ENCODE measurements around the gene POLDIP2.

POLDIP2 gene

GRCh38 chr17:28327709-28328108 lies 29.6 kb downstream of the POLDIP2 start:
- no peak for DNase-seq (ENCODE audit: extremely low read depth, low read depth)
- TF ChIP-seq CTCF (IDR thresholded peaks at IDR 0.05; ENCODE audit: low read depth, low read length, missing control alignments): no peak
- no peak overlapping the region for H3K4me3 ChIP-seq (replicated peaks; ENCODE audit: low read depth, low read length)

- H3K4me3 ChIP-seq (replicated peaks; ENCODE audit: low read depth, low read length): no peak overlapping the region
- DNase-seq (ENCODE audit: extremely low read depth, low read depth): no peak
- TF ChIP-seq CTCF (IDR thresholded peaks at IDR 0.05; ENCODE audit: low read depth, low read length, missing control alignments): no peak
These were observed 30.2 kb downstream of the POLDIP2 start for GRCh38 chr17:28327031-28327607.

- no peak for DNase-seq (ENCODE audit: extremely low read depth, low read depth)
- H3K4me3 ChIP-seq (replicated peaks; ENCODE audit: low read depth, low read length): no peak overlapping the region
- TF ChIP-seq CTCF (IDR thresholded peaks at IDR 0.05; ENCODE audit: low read depth, low read length, missing control alignments): no peak
These were observed 31.2 kb downstream of the POLDIP2 start for GRCh38 chr17:28326114-28326513.

- TF ChIP-seq CTCF (IDR thresholded peaks at IDR 0.05; ENCODE audit: low read depth, low read length, missing control alignments): no peak
- no peak for DNase-seq (ENCODE audit: extremely low read depth, low read depth)
- no peak overlapping the region for H3K4me3 ChIP-seq (replicated peaks; ENCODE audit: low read depth, low read length)
These were observed 32.1 kb downstream of the POLDIP2 start for GRCh38 chr17:28325211-28325610.

- no peak for DNase-seq (ENCODE audit: extremely low read depth, low read depth)
- H3K4me3 ChIP-seq (replicated peaks; ENCODE audit: low read depth, low read length): no peak overlapping the region
- no peak for TF ChIP-seq CTCF (IDR thresholded peaks at IDR 0.05; ENCODE audit: low read depth, low read length, missing control alignments)
These were observed 32.5 kb downstream of the POLDIP2 start for GRCh38 chr17:28324781-28325180.

- TF ChIP-seq CTCF (IDR thresholded peaks at IDR 0.05; ENCODE audit: low read depth, low read length, missing control alignments): no peak
- DNase-seq (ENCODE audit: extremely low read depth, low read depth): no peak
- H3K4me3 ChIP-seq (replicated peaks; ENCODE audit: low read depth, low read length): no peak overlapping the region
These were observed 33.0 kb downstream of the POLDIP2 start for GRCh38 chr17:28324267-28324745.
